HPDE6-E6E7 (cell line): ENCODE measurements around the gene IFNK.

ENCODE experiments used
- DNase-seq: peaks from one replicate; pipeline ENCODE4 v3.0.0; 2011; ENCODE audit warnings: missing footprints; ENCODE audit errors: extremely low spot score

IFNK gene

GRCh38 chr9:27572918-27573633 is 49.0 kb downstream of the IFNK start, which contains the start of gene C9orf72:
Gene C9orf72, minus strand, starts transcription at chr9:27573481. Its CDS starts 6,361 bp downstream, at chr9:27567120.
- DNase-seq, result peak; percentile 67

DNA sequence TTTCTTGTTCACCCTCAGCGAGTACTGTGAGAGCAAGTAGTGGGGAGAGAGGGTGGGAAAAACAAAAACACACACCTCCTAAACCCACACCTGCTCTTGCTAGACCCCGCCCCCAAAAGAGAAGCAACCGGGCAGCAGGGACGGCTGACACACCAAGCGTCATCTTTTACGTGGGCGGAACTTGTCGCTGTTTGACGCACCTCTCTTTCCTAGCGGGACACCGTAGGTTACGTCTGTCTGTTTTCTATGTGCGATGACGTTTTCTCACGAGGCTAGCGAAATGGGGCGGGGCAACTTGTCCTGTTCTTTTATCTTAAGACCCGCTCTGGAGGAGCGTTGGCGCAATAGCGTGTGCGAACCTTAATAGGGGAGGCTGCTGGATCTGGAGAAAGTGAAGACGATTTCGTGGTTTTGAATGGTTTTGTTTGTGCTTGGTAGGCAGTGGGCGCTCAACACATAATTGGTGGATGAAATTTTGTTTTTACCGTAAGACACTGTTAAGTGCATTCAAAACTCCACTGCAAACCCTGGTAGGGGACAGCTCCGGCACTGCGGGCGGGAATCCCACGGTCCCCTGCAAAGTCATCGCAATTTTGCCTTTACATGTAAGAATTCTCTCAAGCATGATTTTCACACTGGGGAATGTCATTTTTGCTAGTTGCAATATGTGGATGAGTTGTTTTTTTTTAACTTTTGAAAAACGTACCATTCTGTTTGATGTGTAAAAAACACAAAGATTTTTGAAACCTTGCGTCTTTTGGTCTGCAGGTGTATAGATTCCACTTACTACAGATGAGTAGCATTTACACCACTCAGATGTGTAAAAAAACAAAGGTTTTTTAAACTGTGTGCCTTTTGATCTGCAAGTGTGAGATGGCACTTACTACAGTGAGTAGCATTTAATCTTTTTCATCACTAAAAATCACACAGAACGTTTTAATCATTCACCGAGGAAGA is 49.8 kb downstream of the IFNK start:
- peak; percentile 96 for DNase-seq
